ENCODE results near the gene PPP1R8. TPM values are rescaled to one million over a fixed set of nuclear protein-coding genes. Genes with fewer than 3 reads are reported as not detected.

PPP1R8 gene
- total RNA-seq, 2 experiments from 2014 or later: 34.1 to 35.8 TPM

GRCh38 chr1:27887215-27888021, 56.8 kb downstream of the PPP1R8 start:
- H3K27me3 Mint-ChIP-seq (ENCODE audit: low read depth): no peaks in the 10 kb centered on the region
- H3K27ac Mint-ChIP-seq: peak overlapping the region; percentile 83
- no peaks in the 10 kb centered on the region for H3K9me3 Mint-ChIP-seq
- CTCF ChIA-PET: interaction anchor here (0.6 kb wide), 2 partner anchors 34 to 402 kb away, joined by 4 to 5 read pairs; no protein-coding TSS in a partner anchor
- H3K4me1 Mint-ChIP-seq (ENCODE audit: low read depth): peaks cover 76% of the 10 kb centered on the region
- H3K4me3 Mint-ChIP-seq: no peak overlapping the region
- intact Hi-C loops (cut with micrococcal nuclease): no loop called here
- H3K36me3 Mint-ChIP-seq (ENCODE audit: low read depth): peaks cover 51% of the 10 kb centered on the region
- DNase-seq: peak; percentile 58

- Mint-ChIP-seq H3K9me3 (no peaks in the 10 kb centered on the region), H3K4me1 (ENCODE audit: low read depth) (peaks cover 68% of the 10 kb centered on the region), H3K27ac (no peak overlapping the region), H3K27me3 (ENCODE audit: low read depth) (no peaks in the 10 kb centered on the region), H3K4me3 (no peak overlapping the region), H3K36me3 (ENCODE audit: low read depth) (peaks cover 54% of the 10 kb centered on the region)
- CTCF ChIA-PET: no interaction called here
- DNase-seq: no peak
- intact Hi-C loops (cut with micrococcal nuclease): no loop called here
Observed at GRCh38 chr1:27889506-27889905, 58.9 kb downstream of the PPP1R8 start.

- peak; percentile 65 for DNase-seq
- Mint-ChIP-seq H3K27ac (peak overlapping the region; percentile 88), H3K4me3 (no peak overlapping the region), H3K4me1 (ENCODE audit: low read depth) (peaks cover 56% of the 10 kb centered on the region), H3K9me3 (no peaks in the 10 kb centered on the region), H3K36me3 (ENCODE audit: low read depth) (peaks cover 54% of the 10 kb centered on the region), H3K27me3 (ENCODE audit: low read depth) (no peaks in the 10 kb centered on the region)
- CTCF ChIA-PET: interaction anchor here (1.2 kb wide), 1 partner anchor 16 kb away, joined by 4 read pairs; no protein-coding TSS in a partner anchor
- intact Hi-C loops (cut with micrococcal nuclease): loop anchor here (2.0 kb wide), 1 partner anchor 27 kb away; no protein-coding TSS in a partner anchor
Observed at GRCh38 chr1:27891196-27891889, 60.8 kb downstream of the PPP1R8 start.

- peak overlapping the region; percentile 58 for H3K27ac Mint-ChIP-seq
- DNase-seq: no peak
- H3K4me3 Mint-ChIP-seq: no peak overlapping the region
- no peaks in the 10 kb centered on the region for H3K9me3 Mint-ChIP-seq
- peaks cover 42% of the 10 kb centered on the region for H3K36me3 Mint-ChIP-seq (ENCODE audit: low read depth)
- CTCF ChIA-PET: no interaction called here
- intact Hi-C loops (cut with micrococcal nuclease): no loop called here
- H3K4me1 Mint-ChIP-seq (ENCODE audit: low read depth): peaks cover 28% of the 10 kb centered on the region
- H3K27me3 Mint-ChIP-seq (ENCODE audit: low read depth): no peaks in the 10 kb centered on the region
Observed at GRCh38 chr1:27894521-27894920, 63.9 kb downstream of the PPP1R8 start.

Other genes starting within 250 kb of the PPP1R8 start
- 10 to 100 TPM in 1 of 2 experiments, 1 to 10 TPM in 1; 7.7 to 10.1 TPM for gene AHDC1, start 226.6 kb upstream of the PPP1R8 start, total RNA-seq
- under 1 TPM; 0.10 to 0.14 TPM for gene FGR, start 195.6 kb upstream of the PPP1R8 start, total RNA-seq
- 100 to 1,000 TPM; 115 to 125 TPM for gene IFI6, start 158.6 kb upstream of the PPP1R8 start, total RNA-seq
- 1 to 10 TPM; 8.4 to 9.7 TPM for gene FAM76A, start 104.8 kb upstream of the PPP1R8 start, total RNA-seq
- gene STX12, start 57.6 kb upstream of the PPP1R8 start, total RNA-seq: 10 to 100 TPM; 31.9 to 35.7 TPM
- gene THEMIS2, start 41.8 kb downstream of the PPP1R8 start, total RNA-seq: 10 to 100 TPM; 12.9 to 17.5 TPM
- gene RPA2, start 83.8 kb downstream of the PPP1R8 start, total RNA-seq: 10 to 100 TPM; 62.9 to 76.7 TPM
- under 1 TPM; 0.52 to 0.72 TPM for gene SMPDL3B, start 104.2 kb downstream of the PPP1R8 start, total RNA-seq
- 1 to 10 TPM; 3.2 to 4.8 TPM for gene XKR8, start 129.2 kb downstream of the PPP1R8 start, total RNA-seq

Measured in activated naive CD4-positive, alpha-beta T cell treated with anti-CD3 and anti-CD28 coated beads for 36 hours (primary cell).